IMR-90 (cell line): ENCODE results near the gene MMAB. TPM values are rescaled to one million over a fixed set of nuclear protein-coding genes. Genes with fewer than 3 reads are reported as not detected.

Experiments used
- ATAC-seq: fragments of 200-7000 bp; cut with Tn5 transposase; 2 replicates; pipeline ENCODE4 v1.9.1; 2020; ENCODE audit warnings: low read depth, mild to moderate bottlenecking, moderate library complexity
- BruUV-seq: library from RNA; stranded (reverse); fragments of 400-500 nt; replicated peaks from 2 replicates; lab custom pipeline; 2021; lab: Mats Ljungman, UMichigan
- CTCF ChIA-PET: fragments of 300-600 bp; formaldehyde crosslinking; extraction: SDS; loops from one replicate; lab custom pipeline; 2021; ENCODE audit warnings: antibody characterized with exemption; lab: Yijun Ruan, JAX
- POLR2A ChIA-PET: fragments of 300-600 bp; sonication (Branson Sonifier 250); formaldehyde crosslinking; loops from one replicate; lab custom pipeline; 2022; ENCODE audit warnings: antibody characterized with exemption; ENCODE audit not compliant: unreplicated experiment; lab: Charles Lee
- DNase-seq: peaks from one replicate; pipeline ENCODE4 v3.0.0; 2013
- H2AFZ ChIP-seq: replicated peaks from 2 replicates; pipeline ENCODE3; 2013; ENCODE audit warnings: low read length, mild to moderate bottlenecking; ENCODE audit not compliant: poor library complexity
- H2AK5ac ChIP-seq: 2 replicates; pipeline ENCODE4 v1.6.1; 2013; ENCODE audit warnings: low read depth, low read length, inconsistent platforms
- H2AK9ac ChIP-seq: replicated peaks from 2 replicates; pipeline ENCODE3; 2013; ENCODE audit warnings: mild to moderate bottlenecking, low read depth, low read length, moderate library complexity; ENCODE audit not compliant: poor library complexity
- H2BK120ac ChIP-seq: 2 replicates; pipeline ENCODE4 v1.6.1; 2013; ENCODE audit warnings: low read depth, low read length, inconsistent platforms
- H2BK15ac ChIP-seq: 3 replicates; pipeline ENCODE4 v1.6.1; 2013; ENCODE audit warnings: low read depth, low read length, inconsistent platforms
- H2BK20ac ChIP-seq: 2 replicates; pipeline ENCODE4 v1.6.1; 2013; ENCODE audit warnings: low read depth, mild to moderate bottlenecking, inconsistent platforms, low read length, moderate library complexity
- H2BK5ac ChIP-seq: 2 replicates; pipeline ENCODE4 v1.6.1; 2013; ENCODE audit warnings: mild to moderate bottlenecking, low read depth, low read length, inconsistent platforms; ENCODE audit not compliant: poor library complexity, severe bottlenecking
- H3K14ac ChIP-seq: replicated peaks from 2 replicates; pipeline ENCODE4 v1.6.1; 2013; ENCODE audit warnings: low read depth, low read length, inconsistent platforms
- H3K18ac ChIP-seq: 2 replicates; pipeline ENCODE4 v1.6.1; 2013; ENCODE audit warnings: low read depth, low read length, control low read depth
- H3K23ac ChIP-seq: 2 replicates; pipeline ENCODE4 v1.6.1; 2013; ENCODE audit warnings: low read depth, low read length, inconsistent platforms
- H3K27ac ChIP-seq: 2 replicates; pipeline ENCODE4 v1.5.1; 2013; ENCODE audit warnings: mild to moderate bottlenecking, control low read depth, low read length; ENCODE audit not compliant: insufficient read depth
- H3K27me3 ChIP-seq: 2 replicates; pipeline ENCODE4 v1.6.1; 2013; ENCODE audit warnings: low read length; ENCODE audit not compliant: control insufficient read depth, insufficient read depth
- H3K36me3 ChIP-seq: 2 replicates; pipeline ENCODE4 v1.6.1; 2013; ENCODE audit warnings: low read length, mixed read lengths; ENCODE audit not compliant: control insufficient read depth, insufficient read depth
- H3K4ac ChIP-seq: 2 replicates; pipeline ENCODE4 v1.6.1; 2013; ENCODE audit warnings: low read depth, low read length, inconsistent platforms
- H3K4me1 ChIP-seq: 2 replicates; pipeline ENCODE4 v1.6.1; 2013; ENCODE audit warnings: low read length, mixed read lengths; ENCODE audit not compliant: control insufficient read depth, insufficient read depth
- H3K4me2 ChIP-seq: 2 replicates; pipeline ENCODE4 v1.6.1; 2013; ENCODE audit warnings: low read depth, mild to moderate bottlenecking, control low read depth, low read length, moderate library complexity
- H3K4me3 ChIP-seq: 2 replicates; pipeline ENCODE4 v1.5.1; 2013; ENCODE audit warnings: low read depth, mild to moderate bottlenecking, control low read depth, low read length, moderate library complexity; ENCODE audit not compliant: insufficient read depth
- H3K56ac ChIP-seq: 2 replicates; pipeline ENCODE4 v1.6.1; 2013; ENCODE audit warnings: low read length, inconsistent platforms; ENCODE audit not compliant: insufficient read depth; ENCODE audit errors: extremely low read depth
- H3K79me1 ChIP-seq, 2 experiments: 2 replicates each; pipeline ENCODE4 v1.6.1; 2013; ENCODE audit warnings: low read length in 2 of 2, inconsistent platforms in 1 of 2, low read depth in 1 of 2
- H3K9ac ChIP-seq: 2 replicates; pipeline ENCODE4 v1.6.1; 2013; ENCODE audit warnings: low read depth, low read length, control low read depth
- H3K9me1 ChIP-seq: 2 replicates; pipeline ENCODE4 v1.6.1; 2013; ENCODE audit warnings: low read length, inconsistent platforms; ENCODE audit not compliant: insufficient read depth
- H3K9me3 ChIP-seq: 2 replicates; pipeline ENCODE4 v1.6.1; 2013; ENCODE audit warnings: low read length; ENCODE audit not compliant: control insufficient read depth, insufficient read depth
- H4K20me1 ChIP-seq: 2 replicates; pipeline ENCODE4 v1.6.1; 2013; ENCODE audit warnings: low read length, inconsistent platforms; ENCODE audit not compliant: insufficient read depth
- H4K5ac ChIP-seq: 2 replicates; pipeline ENCODE4 v1.6.1; 2013; ENCODE audit warnings: mild to moderate bottlenecking, low read depth, low read length, control low read depth
- H4K8ac ChIP-seq, 2 experiments: 2 replicates each; pipeline ENCODE4 v1.6.1; 2013; ENCODE audit warnings: low read depth in 2 of 2, low read length in 2 of 2, control low read depth in 1 of 2, inconsistent platforms in 1 of 2
- H4K91ac ChIP-seq: 2 replicates; pipeline ENCODE4 v1.6.1; 2013; ENCODE audit warnings: low read depth, low read length, inconsistent platforms; ENCODE audit not compliant: insufficient read depth
- BHLHE40 ChIP-seq: fragments of 150-350 bp; IDR thresholded peaks from 2 replicates; pipeline ENCODE4 v1.6.1; 2016; ENCODE audit warnings: mild to moderate bottlenecking, low read depth, low read length
- CEBPB ChIP-seq: IDR thresholded peaks from 2 replicates; pipeline ENCODE4 v1.6.1; 2012; ENCODE audit warnings: low read depth, low read length, improper control_type of control experiment
- CHD1 ChIP-seq: IDR thresholded peaks from 2 replicates; pipeline ENCODE4 v1.6.1; 2012; ENCODE audit warnings: low read depth, low read length, improper control_type of control experiment
- CTCF ChIP-seq: conservative IDR thresholded peaks from 2 replicates; pipeline ENCODE4 v1.5.1; 2012; ENCODE audit warnings: mild to moderate bottlenecking, low read depth, low read length, improper control_type of control experiment
- ELK1 ChIP-seq: fragments of 150-350 bp; IDR thresholded peaks from 2 replicates; pipeline ENCODE4 v1.6.1; 2016; ENCODE audit warnings: low read depth, mild to moderate bottlenecking, low read length, moderate library complexity, borderline replicate concordance
- FOS ChIP-seq: fragments of 150-350 bp; IDR thresholded peaks from 2 replicates; pipeline ENCODE4 v1.6.1; 2016; ENCODE audit warnings: low read depth, low read length
- MAFK ChIP-seq: IDR thresholded peaks from 2 replicates; pipeline ENCODE4 v1.6.1; 2012; ENCODE audit warnings: low read depth, low read length, improper control_type of control experiment
- MAZ ChIP-seq: IDR thresholded peaks from 2 replicates; pipeline ENCODE4 v1.6.1; 2012; ENCODE audit warnings: low read depth, mild to moderate bottlenecking, low read length, improper control_type of control experiment, moderate library complexity, borderline replicate concordance
- MXI1 ChIP-seq: IDR thresholded peaks from 2 replicates; pipeline ENCODE4 v1.6.1; 2012; ENCODE audit warnings: low read depth, mild to moderate bottlenecking, low read length, moderate library complexity, borderline replicate concordance
- NFE2L2 ChIP-seq: fragments of 150-350 bp; IDR thresholded peaks from 2 replicates; pipeline ENCODE4 v1.6.1; 2016; ENCODE audit warnings: low read depth, mild to moderate bottlenecking, low read length
- POLR2A ChIP-seq: IDR thresholded peaks from 2 replicates; pipeline ENCODE4 v1.6.1; 2012; ENCODE audit warnings: mild to moderate bottlenecking, low read depth, low read length
- RAD21 ChIP-seq: IDR thresholded peaks from 2 replicates; pipeline ENCODE4 v1.6.1; 2012; ENCODE audit warnings: low read length, improper control_type of control experiment
- RCOR1 ChIP-seq: IDR thresholded peaks from 2 replicates; pipeline ENCODE4 v1.6.1; 2012; ENCODE audit warnings: mild to moderate bottlenecking, low read length, improper control_type of control experiment; ENCODE audit not compliant: insufficient replicate concordance
- RFX5 ChIP-seq: IDR thresholded peaks from 2 replicates; pipeline ENCODE4 v1.8.0; 2012; ENCODE audit warnings: low read depth, mild to moderate bottlenecking, low read length, moderate library complexity
- SMC3 ChIP-seq: fragments of 150-350 bp; IDR thresholded peaks from 2 replicates; pipeline ENCODE4 v1.6.1; 2016; ENCODE audit warnings: low read depth, mild to moderate bottlenecking, antibody characterized with exemption, low read length, moderate library complexity
- USF2 ChIP-seq: fragments of 150-350 bp; IDR thresholded peaks from 2 replicates; pipeline ENCODE4 v1.6.1; 2017; ENCODE audit warnings: mild to moderate bottlenecking, antibody characterized with exemption, low read length, low read depth
- WGBS, 2 experiments: methylation state at CpG; one replicate each; pipeline versions ENCODE4 v1.1.5 to v1.1.7; 2013; ENCODE audit warnings: missing lambda C conversion rate in 2 of 2; ENCODE audit not compliant: insufficient read length in 1 of 2; ENCODE audit errors: extremely low coverage in 2 of 2; 5-methylcytosine and 5-hydroxymethylcytosine counted together
- dilution Hi-C: fragments of 300-500 bp; cut with HindIII; formaldehyde crosslinking; loops from one replicate; pipeline ENCODE4 v1.14.3; 2018; ENCODE audit warnings: low sequenced_read_pairs; ENCODE audit not compliant: unreplicated experiment
- in situ Hi-C: fragments of 300-500 bp; cut with MboI; formaldehyde crosslinking; loops from 3 replicates; pipeline ENCODE4 v1.14.3; 2019; ENCODE audit warnings: low sequenced_read_pairs, inconsistent platforms, mixed read lengths
- intact Hi-C: fragments of 100-400 bp; cut with micrococcal nuclease; formaldehyde crosslinking; loops from 2 replicates; pipeline ENCODE4 v1.10.0; 2022
- polyA plus RNA-seq, 3 experiments: library from polyadenylated mRNA; depleted of rRNA; stranded (reverse); fragments of >200 nt; gene quantifications; 2 replicates each; pipeline ENCODE4 v1.2.3, GENCODE V29; 2012; ENCODE audit warnings: low replicate concordance in 1 of 3
- total RNA-seq: library from RNA; depleted of rRNA; stranded (reverse); fragments of >200 nt; gene quantifications from 2 replicates; pipeline ENCODE4 v1.2.3, GENCODE V29; 2012

Gene MMAB
- total and polyA plus RNA-seq, 2 of the 4 experiments (the other 2 are of a cell fraction): 16.5 to 16.9 TPM

- no peak overlapping the region for H3K14ac ChIP-seq
Observed at GRCh38 chr12:109587921-109588320, 14.6 kb upstream of the MMAB start.

More at GRCh38 chr12:109587921-109588320, 14.6 kb upstream of the MMAB start:
- Histone ChIP-seq H3K4me2 (no peak overlapping the region), H3K9me3 (no peaks in the 10 kb centered on the region), H3K18ac (no peak overlapping the region), H3K36me3 (no peaks in the 10 kb centered on the region), H2BK20ac (no peak overlapping the region), H2AK5ac (no peak overlapping the region), H3K9ac (no peak overlapping the region), H2BK5ac (no peak overlapping the region), H3K4me1 (no peaks in the 10 kb centered on the region), H2BK15ac (no peak overlapping the region), H3K4ac (no peak overlapping the region), H4K91ac (no peak overlapping the region), H3K27me3 (no peaks in the 10 kb centered on the region), H4K5ac (no peak overlapping the region), H3K23ac (no peak overlapping the region), H3K56ac (no peak overlapping the region), H3K27ac (no peak overlapping the region), H2BK120ac (no peak overlapping the region), H4K8ac (no peak overlapping the region), H3K4me3 (no peak overlapping the region), H3K9me1 (0 out of 2 replicates have a peak, but pooled peaks cover 4% of the 10 kb centered on the region), H2AFZ (no peak overlapping the region), H2AK9ac (no peak overlapping the region), H4K20me1 (no peaks in the 10 kb centered on the region), H3K79me1 (no peaks in the 10 kb centered on the region)
- in situ Hi-C loops (no loop called here), intact Hi-C loops (no loop called here), dilution Hi-C loops (no loop called here)
- TF ChIP-seq NFE2L2 (no peak), MAZ (no peak), ELK1 (no peak), RCOR1 (no peak), MXI1 (no peak), POLR2A (no peak), CTCF (no peak), RAD21 (no peak), CEBPB (no peak), BHLHE40 (no peak), SMC3 (no peak), RFX5 (no peak), CHD1 (no peak), MAFK (no peak), FOS (no peak), USF2 (no peak)
- ChIA-PET POLR2A (no interaction called here), CTCF (interaction anchor here (1.9 kb wide), 1 partner anchor 10 kb away, joined by 9 read pairs; no protein-coding TSS in a partner anchor)
- ATAC-seq: no peak
- no peak for DNase-seq
- BruUV-seq: no TSS peak
- 97% methylated on average over 9 of the region's 18 CpGs; no CpG with 5 or more reads in 1 of the 2 experiments for WGBS, 2 experiments
